Liver (tissue), 2 donors: ENCODE measurements around the gene SCN3A.

Experiments
- CTCF ChIP-seq: fragments of 150-350 bp; IDR thresholded peaks from 2 replicates; pipeline ENCODE4 v1.5.1; 2017; ENCODE audit warnings: improper control_type of control experiment, low read depth, low read length; ENCODE audit not compliant: missing input control
- REST ChIP-seq: IDR thresholded peaks from 2 replicates; pipeline ENCODE4 v1.6.1; 2016; ENCODE audit warnings: antibody characterized with exemption, mild to moderate bottlenecking
- donor health status: healthy.

GRCh38 chr2:165060411-165060810, 143.4 kb downstream of the SCN3A start:
- TF ChIP-seq CTCF (no peak), REST (no peak)
